HG03039 (cell line): ENCODE measurements around the gene LINGO3.

ENCODE experiments used
- ATAC-seq: cut with Tn5 transposase; IDR thresholded peaks from one replicate; pipeline ENCODE4 v1.9.1; 2021; ENCODE audit warnings: mild to moderate bottlenecking, moderate library complexity; ENCODE audit not compliant: unreplicated experiment

LINGO3 gene

GRCh38 chr19:2306281-2306806 lies 1.6 kb downstream of the LINGO3 start:
- ATAC-seq: no peak

GRCh38 chr19:2305452-2306280 lies 2.3 kb downstream of the LINGO3 start:
- ATAC-seq: no peak

- ATAC-seq: no peak
These were observed 4.6 kb downstream of the LINGO3 start for GRCh38 chr19:2303211-2303798.

- no peak for ATAC-seq
These were observed 5.4 kb downstream of the LINGO3 start for GRCh38 chr19:2302319-2303210.

- no peak for ATAC-seq
These were observed 7.4 kb downstream of the LINGO3 start for GRCh38 chr19:2300533-2300932.

- ATAC-seq: no peak
These were observed 11.8 kb downstream of the LINGO3 start for GRCh38 chr19:2296141-2296540.

- ATAC-seq: no peak
These were observed 13.1 kb downstream of the LINGO3 start for GRCh38 chr19:2294687-2295335.

- no peak for ATAC-seq
These were observed 16.7 kb downstream of the LINGO3 start for GRCh38 chr19:2291185-2291751.

GRCh38 chr19:2290441-2291184 lies 17.3 kb downstream of the LINGO3 start:
- no peak for ATAC-seq

GRCh38 chr19:2289714-2290435 lies 18.1 kb downstream of the LINGO3 start:
- ATAC-seq: no peak

- ATAC-seq: no peak
These were observed 18.9 kb downstream of the LINGO3 start for GRCh38 chr19:2288818-2289713.

GRCh38 chr19:2288338-2288817 lies 19.6 kb downstream of the LINGO3 start:
- ATAC-seq: no peak

- no peak for ATAC-seq
These were observed 20.2 kb downstream of the LINGO3 start for GRCh38 chr19:2287585-2288337.

GRCh38 chr19:2286402-2287140 lies 21.4 kb downstream of the LINGO3 start:
- ATAC-seq: no peak

- ATAC-seq: no peak
These were observed 24.0 kb downstream of the LINGO3 start for GRCh38 chr19:2283835-2284507.

GRCh38 chr19:2282862-2283237 lies 25.1 kb downstream of the LINGO3 start:
- no peak for ATAC-seq
